Measurements from ENCODE around the gene ATP13A5. TPM values are rescaled to one million over a fixed set of nuclear protein-coding genes. Genes with fewer than 3 reads are reported as not detected.

Gene ATP13A5
- total RNA-seq, 2 donors from 2014 or later, result not detected

DNA sequence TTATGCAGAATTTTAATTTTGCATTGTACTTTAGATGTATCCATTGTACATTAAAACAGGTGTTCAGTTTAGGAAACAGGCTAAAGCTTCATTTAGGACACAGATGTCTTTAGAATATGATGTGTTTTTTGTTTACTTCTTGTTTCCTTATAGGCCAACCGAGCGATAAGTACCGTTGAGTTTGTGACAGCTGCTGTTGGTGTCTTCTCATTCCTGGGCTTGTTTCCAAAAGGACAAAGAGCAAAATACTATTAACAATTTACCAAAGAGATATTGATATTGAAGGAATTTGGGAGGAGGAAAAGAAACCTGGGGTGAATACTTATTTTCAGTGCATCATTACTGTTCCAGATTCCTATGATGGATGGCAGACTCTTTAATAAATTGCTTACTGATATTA is 108.1 kb downstream of the ATP13A5 start:
- ATAC-seq (no peak), DNase-seq (ENCODE audit: low spot score) (no peak)
- H3K27ac Mint-ChIP-seq, result no peak overlapping the region
- no peaks in the 10 kb centered on the region for H3K9me3 Mint-ChIP-seq
- H3K27me3 Mint-ChIP-seq, result no peaks in the 10 kb centered on the region
- H3K4me3 Mint-ChIP-seq, result no peak overlapping the region
- no peaks in the 10 kb centered on the region for H3K4me1 Mint-ChIP-seq (ENCODE audit: low read depth in 2 of 2)
- no peaks in the 10 kb centered on the region for H3K36me3 Mint-ChIP-seq

DNA sequence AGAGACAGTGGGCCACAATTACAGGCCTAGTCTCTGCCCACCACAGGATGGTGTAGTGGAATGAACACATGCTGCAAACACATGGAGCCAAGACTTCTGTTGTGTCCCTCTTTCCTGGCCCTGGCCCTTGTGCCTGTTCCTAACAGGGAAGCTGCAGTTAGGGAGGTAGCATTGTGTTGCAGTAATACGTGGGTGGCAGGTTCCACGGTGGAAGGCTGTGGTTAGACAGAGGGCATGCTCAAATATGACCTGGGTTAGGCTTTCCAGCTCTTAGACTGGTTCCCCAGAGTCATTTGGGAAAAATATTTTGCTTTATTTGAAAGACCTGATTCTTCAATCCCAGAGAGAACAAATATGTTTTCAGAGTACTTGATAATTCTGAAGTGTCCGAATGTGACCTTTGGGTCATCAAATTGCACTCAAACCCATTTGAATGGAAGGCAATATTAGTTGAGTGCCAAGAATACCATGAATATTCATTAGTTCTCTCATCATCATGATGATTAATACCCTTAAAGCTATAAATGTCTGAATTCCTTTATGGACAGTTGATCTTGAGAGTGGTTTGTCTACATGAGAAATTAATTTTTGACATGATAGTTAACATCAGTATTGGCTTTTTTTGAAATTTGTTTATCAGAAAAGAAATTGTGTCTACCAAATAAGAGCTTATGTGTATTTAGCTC is 109.1 kb downstream of the ATP13A5 start:
- Mint-ChIP-seq H3K9me3 (no peaks in the 10 kb centered on the region), H3K36me3 (no peaks in the 10 kb centered on the region), H3K4me1 (ENCODE audit: low read depth in 2 of 2) (no peaks in the 10 kb centered on the region), H3K4me3 (no peak overlapping the region), H3K27me3 (no peaks in the 10 kb centered on the region), H3K27ac (no peak overlapping the region)
- DNase-seq (ENCODE audit: low spot score), result no peak
- ATAC-seq, result no peak

DNA sequence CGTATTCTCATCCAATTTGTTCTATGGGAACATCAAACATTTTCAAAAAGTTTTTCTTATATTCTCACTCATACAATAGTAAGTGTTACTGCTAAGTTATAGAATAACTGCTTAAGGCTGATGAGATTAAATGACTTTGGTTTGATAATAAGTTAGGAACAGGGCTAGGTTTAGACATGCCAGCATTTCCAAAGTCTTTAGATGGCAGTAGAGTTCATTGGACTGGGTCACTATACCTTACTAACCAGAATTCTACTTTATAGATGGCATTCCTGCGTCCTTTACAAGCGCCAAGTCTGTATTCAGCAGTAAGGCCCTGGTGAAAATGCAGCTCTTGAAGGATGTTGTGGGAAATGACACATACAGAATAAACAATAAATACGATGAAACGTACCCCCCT is 115.8 kb downstream of the ATP13A5 start:
- Mint-ChIP-seq H3K27me3 (no peaks in the 10 kb centered on the region), H3K27ac (no peak overlapping the region), H3K4me1 (ENCODE audit: low read depth in 2 of 2) (no peaks in the 10 kb centered on the region), H3K9me3 (no peaks in the 10 kb centered on the region), H3K36me3 (no peaks in the 10 kb centered on the region), H3K4me3 (no peak overlapping the region)
- no peak for DNase-seq (ENCODE audit: low spot score)
- ATAC-seq, result no peak

DNA sequence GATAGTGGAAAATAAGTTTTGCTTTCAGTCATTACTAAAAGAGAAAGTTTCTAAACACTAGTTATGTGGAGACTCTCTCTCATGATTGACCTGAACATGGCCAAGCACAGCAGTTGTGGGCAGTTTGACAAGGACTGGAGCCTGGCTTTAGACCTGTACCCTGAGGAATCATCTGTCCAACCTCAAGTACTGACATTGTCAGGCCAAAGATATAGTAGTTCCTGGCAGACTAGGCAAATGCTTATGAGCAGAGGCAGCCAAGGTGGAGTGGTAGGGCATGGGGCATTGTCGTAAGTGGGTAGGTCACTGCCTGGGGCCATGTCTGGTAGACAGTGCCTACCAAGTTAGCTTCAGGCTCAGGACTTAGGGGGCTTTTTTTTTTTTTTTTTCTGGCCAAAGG is 116.6 kb downstream of the ATP13A5 start:
- H3K27ac Mint-ChIP-seq, result no peak overlapping the region
- DNase-seq (ENCODE audit: low spot score) (no peak), ATAC-seq (no peak)
- H3K9me3 Mint-ChIP-seq, result no peaks in the 10 kb centered on the region
- H3K4me3 Mint-ChIP-seq, result no peak overlapping the region
- no peaks in the 10 kb centered on the region for H3K4me1 Mint-ChIP-seq (ENCODE audit: low read depth in 2 of 2)
- H3K36me3 Mint-ChIP-seq, result no peaks in the 10 kb centered on the region
- no peaks in the 10 kb centered on the region for H3K27me3 Mint-ChIP-seq

DNA sequence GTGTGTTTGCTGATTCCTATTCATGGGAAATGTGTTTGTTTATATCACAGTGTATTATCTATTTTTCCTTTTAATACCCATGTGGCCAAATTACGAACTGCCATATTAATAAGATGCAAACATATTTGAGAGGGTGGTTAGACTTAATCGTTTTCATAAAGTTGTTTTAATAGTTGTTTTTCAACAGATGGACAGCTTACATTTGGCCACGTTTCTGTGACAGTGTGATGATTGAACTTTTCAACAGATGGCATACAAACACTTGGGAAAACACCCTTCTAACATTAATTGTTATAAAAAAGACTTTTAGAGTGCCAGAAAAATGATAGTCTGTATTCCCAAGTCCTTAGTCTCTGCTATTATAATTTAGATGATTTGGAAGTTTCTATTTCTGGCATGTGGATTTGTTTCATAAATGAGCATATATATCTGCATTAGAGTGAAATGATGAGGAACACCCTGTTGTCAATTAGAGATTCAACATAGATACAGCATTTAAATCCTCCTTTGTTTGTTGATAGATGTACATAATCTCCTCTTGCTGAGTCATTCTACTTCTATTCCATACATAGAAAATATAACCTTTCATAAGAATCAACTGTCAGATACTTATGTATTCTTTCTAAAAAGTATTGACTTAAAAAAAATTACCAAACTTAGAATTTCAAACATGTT is 124.4 kb downstream of the ATP13A5 start:
- Mint-ChIP-seq H3K27me3 (no peaks in the 10 kb centered on the region), H3K4me1 (ENCODE audit: low read depth in 2 of 2) (no peaks in the 10 kb centered on the region), H3K4me3 (no peak overlapping the region), H3K9me3 (peaks cover 6% of the 10 kb centered on the region), H3K27ac (no peak overlapping the region), H3K36me3 (peaks cover 12% of the 10 kb centered on the region)
- DNase-seq (ENCODE audit: low spot score) (no peak), ATAC-seq (no peak)

DNA sequence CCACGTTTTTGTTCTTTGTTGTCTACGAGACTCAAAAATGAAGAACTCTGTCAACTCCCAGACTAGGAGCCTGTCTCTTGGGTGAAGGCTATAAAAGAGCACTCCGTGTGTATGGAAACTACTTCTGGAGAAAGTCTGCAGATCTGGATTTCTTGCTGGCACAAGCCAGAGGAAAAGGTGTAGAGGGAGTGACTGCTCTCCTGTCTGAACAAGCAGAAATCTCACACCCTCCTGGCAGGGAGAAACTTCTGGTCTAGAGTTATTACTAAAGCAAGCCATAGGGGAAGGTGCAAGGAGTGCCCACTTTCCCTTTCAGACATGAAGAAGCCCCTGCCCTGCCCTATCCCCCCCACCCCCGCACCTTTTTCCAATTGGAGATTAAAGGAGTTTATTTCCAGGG is 128.1 kb downstream of the ATP13A5 start:
- Mint-ChIP-seq H3K36me3 (peaks cover 16% of the 10 kb centered on the region), H3K9me3 (peaks cover 22% of the 10 kb centered on the region), H3K4me1 (ENCODE audit: low read depth in 2 of 2) (no peaks in the 10 kb centered on the region), H3K27ac (no peak overlapping the region), H3K27me3 (no peaks in the 10 kb centered on the region), H3K4me3 (no peak overlapping the region)
- ATAC-seq (no peak), DNase-seq (ENCODE audit: low spot score) (no peak)

DNA sequence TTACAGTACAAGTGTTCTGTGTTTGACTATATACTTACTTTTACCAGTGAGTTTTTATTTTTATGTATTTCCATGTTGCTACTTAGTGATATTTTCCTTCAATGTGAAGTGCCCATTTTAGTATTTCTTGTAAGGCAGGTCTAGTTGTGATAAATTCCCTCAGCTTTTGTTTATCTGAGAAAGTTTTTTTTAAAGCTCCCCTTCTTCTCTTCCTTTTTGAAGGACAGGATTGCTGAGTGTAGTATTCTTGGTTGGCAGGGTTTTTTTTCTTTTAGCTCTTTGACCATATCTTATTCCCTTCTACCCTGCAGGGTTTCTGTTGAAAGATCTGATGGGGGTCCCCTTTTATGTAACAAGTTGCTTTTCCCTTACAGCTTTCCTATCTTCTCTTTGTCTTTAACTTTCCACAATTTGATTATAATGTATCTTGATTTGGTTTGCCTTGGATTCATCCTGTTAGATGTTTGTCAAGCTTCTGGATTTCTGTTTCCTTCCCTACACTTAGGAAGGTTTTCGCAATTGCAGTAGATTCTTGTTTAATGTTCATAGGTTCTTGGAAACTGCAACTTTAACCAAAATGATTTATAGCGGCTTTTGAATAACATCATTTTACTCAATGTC is 129.6 kb downstream of the ATP13A5 start:
- DNase-seq (ENCODE audit: low spot score) (no peak), ATAC-seq (no peak)
- H3K4me3 Mint-ChIP-seq, result no peak overlapping the region
- peaks cover 16% of the 10 kb centered on the region for H3K36me3 Mint-ChIP-seq
- no peaks in the 10 kb centered on the region for H3K4me1 Mint-ChIP-seq (ENCODE audit: low read depth in 2 of 2)
- H3K27ac Mint-ChIP-seq, result no peak overlapping the region
- H3K9me3 Mint-ChIP-seq, result peaks cover 27% of the 10 kb centered on the region
- no peaks in the 10 kb centered on the region for H3K27me3 Mint-ChIP-seq

DNA sequence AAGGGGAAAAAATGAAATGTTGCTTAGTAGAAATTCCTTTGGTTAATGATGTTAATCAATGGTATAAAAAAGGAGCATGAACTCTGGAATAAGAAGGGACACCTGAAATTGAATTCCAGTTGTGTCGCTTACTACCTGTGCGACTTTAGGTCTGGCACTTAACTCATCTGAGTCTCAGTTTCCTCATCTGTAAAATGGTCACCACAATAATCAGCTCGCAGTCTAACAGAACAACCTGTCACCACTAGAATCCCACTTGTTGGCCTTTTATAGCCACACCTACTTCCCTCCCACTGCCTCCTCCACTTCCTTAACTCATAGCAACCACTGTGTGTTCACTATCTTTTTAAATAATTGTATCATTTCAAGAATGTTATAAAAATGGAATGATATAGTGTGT is 135.0 kb downstream of the ATP13A5 start:
- Mint-ChIP-seq H3K27me3 (peaks cover 13 to 29% of the 10 kb centered on the region in 2 donors), H3K9me3 (peaks cover 18% of the 10 kb centered on the region), H3K27ac (no peak overlapping the region), H3K4me1 (ENCODE audit: low read depth in 2 of 2) (no peaks in the 10 kb centered on the region), H3K4me3 (no peak overlapping the region), H3K36me3 (no peaks in the 10 kb centered on the region)
- DNase-seq (ENCODE audit: low spot score) (no peak), ATAC-seq (no peak)

DNA sequence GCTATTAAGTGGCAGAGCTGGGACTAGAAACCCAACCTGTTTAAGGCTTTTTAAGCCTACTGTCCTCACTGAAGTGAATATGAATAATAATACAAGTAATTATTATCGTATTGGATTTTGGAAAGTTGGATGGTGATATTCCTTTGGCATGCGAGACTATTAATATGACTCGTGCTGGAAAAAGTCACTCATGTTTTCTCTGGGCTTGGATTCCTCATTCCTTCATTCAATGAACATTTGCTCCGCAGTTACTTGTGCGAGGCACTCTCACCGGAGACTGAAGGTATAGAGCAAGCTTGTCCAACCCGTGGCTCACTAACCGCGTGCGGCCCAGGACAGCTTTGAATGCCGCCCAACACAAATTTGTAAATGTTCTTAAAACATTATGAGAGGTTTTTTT is 136.8 kb downstream of the ATP13A5 start:
- DNase-seq (ENCODE audit: low spot score), result no peak
- Mint-ChIP-seq H3K4me1 (ENCODE audit: low read depth in 2 of 2) (no peaks in the 10 kb centered on the region), H3K4me3 (no peak overlapping the region), H3K27me3 (peaks cover 16 to 34% of the 10 kb centered on the region in 2 donors), H3K36me3 (no peaks in the 10 kb centered on the region), H3K9me3 (peaks cover 14% of the 10 kb centered on the region), H3K27ac (no peak overlapping the region)
- ATAC-seq, result no peak

DNA sequence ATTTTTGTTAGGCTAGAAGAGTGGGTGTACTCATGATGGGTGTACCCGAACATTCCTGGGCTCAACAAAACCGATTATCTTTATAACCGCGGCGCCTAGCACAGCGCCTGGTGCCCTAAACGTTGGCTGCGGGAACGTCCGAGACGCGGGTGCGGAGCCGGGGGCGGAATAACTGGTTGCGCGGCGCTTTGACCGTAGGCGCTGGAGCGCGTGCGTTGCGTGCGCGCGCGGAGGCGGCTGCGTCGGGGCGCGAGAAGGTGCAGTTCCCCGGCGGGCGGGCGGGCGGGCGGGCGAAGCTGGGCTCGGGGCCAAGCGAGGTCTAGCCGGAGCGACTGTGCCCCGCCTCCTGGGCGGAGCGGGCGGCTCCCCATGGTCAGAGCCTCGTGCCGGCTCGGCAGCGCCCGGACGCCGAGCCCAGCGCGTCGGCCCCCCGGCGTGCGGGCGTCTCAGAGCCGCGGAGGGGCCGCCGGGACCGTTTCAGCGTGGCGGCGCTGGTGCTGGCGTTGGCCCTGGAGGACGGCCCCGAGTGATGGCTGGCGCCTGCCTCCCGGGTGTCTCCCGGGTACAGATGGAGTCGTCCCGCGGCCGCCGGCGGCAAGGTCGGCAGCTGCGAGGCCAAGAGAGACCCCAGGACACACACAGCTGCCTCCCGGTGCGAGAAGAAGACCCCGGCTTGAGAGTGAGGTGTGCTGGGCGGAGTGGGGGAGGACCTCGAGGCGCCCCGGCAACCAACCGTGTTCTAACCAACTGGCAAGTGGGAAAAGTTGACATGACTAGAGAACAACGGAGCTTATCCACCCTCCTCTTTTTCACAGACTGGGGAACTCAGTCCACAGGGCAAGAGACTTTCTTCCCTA is 137.5 kb downstream of the ATP13A5 start, which contains the start of gene PLAAT1:
PLAAT1 (plus strand) TSS at position 373 of the 857 bp plus-strand sequence. CDS start 14,429 bp downstream, outside the sequence.
- ATAC-seq (peak; percentile 53 to 60), DNase-seq (ENCODE audit: low spot score) (no peak)
- Mint-ChIP-seq H3K36me3 (no peaks in the 10 kb centered on the region), H3K9me3 (peaks cover 14% of the 10 kb centered on the region), H3K27ac (no peak within 1 kb of the TSS), H3K27me3 (peaks cover 16 to 34% of the 10 kb centered on the region in 2 donors), H3K4me3 (no peak within 1 kb of the TSS), H3K4me1 (ENCODE audit: low read depth in 2 of 2) (no peaks in the 10 kb centered on the region)

DNA sequence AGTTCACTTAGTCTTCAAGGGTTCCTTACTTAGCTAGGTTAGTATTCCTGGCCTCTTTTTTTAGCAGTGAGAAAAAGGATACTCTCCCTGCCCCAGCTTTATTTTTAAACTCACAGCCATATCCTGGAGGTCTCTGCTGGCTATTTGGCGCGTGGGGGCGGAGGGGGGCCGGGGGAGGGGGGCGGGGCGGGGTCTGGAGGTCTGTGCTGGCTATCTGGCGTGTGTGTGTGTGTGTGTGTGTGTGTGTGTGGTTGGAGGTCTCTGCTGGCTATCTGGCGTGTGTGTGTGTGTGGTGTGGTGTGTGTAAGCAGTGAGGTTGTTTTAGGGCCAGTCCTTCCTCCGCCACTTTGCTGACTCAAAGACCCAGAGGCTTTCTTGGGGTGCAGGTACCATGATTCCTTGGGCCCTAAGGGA is 138.1 kb downstream of the ATP13A5 start:
- Mint-ChIP-seq H3K36me3 (no peaks in the 10 kb centered on the region), H3K27me3 (peaks cover 16 to 34% of the 10 kb centered on the region in 2 donors), H3K4me1 (ENCODE audit: low read depth in 2 of 2) (no peaks in the 10 kb centered on the region), H3K27ac (no peak overlapping the region), H3K4me3 (no peak overlapping the region), H3K9me3 (peaks cover 8% of the 10 kb centered on the region)
- DNase-seq (ENCODE audit: low spot score) (no peak), ATAC-seq (no peak)

DNA sequence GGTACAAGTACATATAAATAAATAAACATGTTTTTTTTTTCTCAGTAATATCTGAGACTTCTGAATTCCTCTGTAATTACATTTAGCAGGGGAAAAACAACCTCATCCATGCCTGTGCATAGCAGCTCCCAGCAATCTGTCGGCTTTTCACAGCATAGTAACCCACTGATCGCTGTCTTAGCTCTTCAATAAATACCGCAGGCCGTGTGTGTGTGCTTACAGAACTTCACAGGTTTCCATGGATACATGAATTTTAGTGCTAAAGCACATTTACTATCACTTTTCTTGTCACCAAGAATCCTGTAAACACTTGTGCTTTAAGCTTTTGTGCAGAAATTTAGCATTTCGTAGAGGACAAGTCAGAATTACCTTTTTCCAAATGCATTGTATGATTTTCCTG is 141.5 kb downstream of the ATP13A5 start:
- Mint-ChIP-seq H3K4me1 (ENCODE audit: low read depth in 2 of 2) (no peaks in the 10 kb centered on the region), H3K9me3 (peaks cover 3% of the 10 kb centered on the region), H3K36me3 (no peaks in the 10 kb centered on the region), H3K4me3 (no peak overlapping the region), H3K27me3 (peaks cover 7 to 22% of the 10 kb centered on the region in 2 donors), H3K27ac (no peak overlapping the region)
- DNase-seq (ENCODE audit: low spot score) (no peak), ATAC-seq (no peak)

DNA sequence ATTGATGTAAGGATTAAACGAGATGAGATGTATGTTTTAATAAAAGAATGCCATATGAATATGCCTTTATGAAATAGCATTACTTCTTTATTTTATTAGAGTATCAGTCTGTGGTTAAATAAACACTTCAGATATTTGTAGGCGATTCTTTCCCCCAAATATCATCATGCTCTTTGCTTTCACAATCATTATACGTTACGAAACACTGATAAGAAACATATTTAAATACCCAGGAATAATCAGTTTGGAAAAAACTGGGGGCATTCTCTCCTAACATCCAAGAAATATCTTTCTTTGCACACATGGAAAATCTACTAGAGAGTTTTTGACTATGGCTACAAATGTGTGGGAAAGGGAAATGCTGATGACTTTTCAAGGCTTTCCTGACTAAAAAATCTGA is 142.0 kb downstream of the ATP13A5 start:
- Mint-ChIP-seq H3K4me3 (no peak overlapping the region), H3K27me3 (peaks cover 5 to 19% of the 10 kb centered on the region in 2 donors), H3K9me3 (peaks cover 3% of the 10 kb centered on the region), H3K4me1 (ENCODE audit: low read depth in 2 of 2) (no peaks in the 10 kb centered on the region), H3K36me3 (no peaks in the 10 kb centered on the region), H3K27ac (no peak overlapping the region)
- no peak for DNase-seq (ENCODE audit: low spot score)
- no peak for ATAC-seq
